ENCODE measurements around the gene HOXD12.
A peak's percentile ranks its signal among the peaks of the same experiment; 100 is the strongest.

The HOXD12 gene

GRCh38 chr2:176136374-176137251 is 37.0 kb downstream of the HOXD12 start:
- DNase-seq = no peak

DNA sequence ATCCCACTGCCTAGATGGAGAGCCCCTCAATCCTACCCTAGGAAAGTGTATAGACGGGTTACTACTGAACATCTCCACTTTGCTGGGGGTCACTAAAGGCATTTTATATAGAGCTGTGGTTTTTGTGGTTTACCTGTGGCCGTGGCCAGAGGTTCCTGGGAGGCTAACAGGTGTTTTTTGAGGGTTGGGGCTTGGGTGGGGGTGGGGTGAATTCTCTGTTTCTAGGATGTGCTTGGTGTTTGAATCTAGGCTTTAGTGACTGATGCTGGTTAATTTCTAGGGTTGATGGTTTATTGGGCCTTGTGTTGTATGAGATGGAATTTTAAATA is 37.6 kb downstream of the HOXD12 start:
- no peak for DNase-seq

- no peak for DNase-seq
Measured at GRCh38 chr2:176137906-176138305, 38.3 kb downstream of the HOXD12 start.

DNA sequence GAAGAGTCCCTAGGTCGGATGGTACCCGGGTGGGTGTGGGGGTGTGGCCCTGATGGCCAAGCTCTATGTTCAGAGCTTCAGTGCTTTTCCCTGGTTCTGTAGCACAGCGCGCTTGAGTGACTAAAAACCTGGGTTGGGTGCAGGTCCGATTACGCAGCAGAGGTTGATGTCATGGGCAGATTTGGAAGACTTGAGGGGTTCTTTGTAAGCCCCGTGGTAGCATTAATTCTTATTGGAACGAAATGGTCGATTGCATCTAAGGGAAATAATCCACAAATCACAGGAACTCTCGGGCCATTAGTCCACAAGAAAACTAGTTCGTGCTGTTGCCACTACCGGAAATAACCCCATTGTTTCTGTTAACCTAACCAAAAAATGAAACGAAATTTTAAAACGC is 38.9 kb downstream of the HOXD12 start:
- no peak for DNase-seq

DNA sequence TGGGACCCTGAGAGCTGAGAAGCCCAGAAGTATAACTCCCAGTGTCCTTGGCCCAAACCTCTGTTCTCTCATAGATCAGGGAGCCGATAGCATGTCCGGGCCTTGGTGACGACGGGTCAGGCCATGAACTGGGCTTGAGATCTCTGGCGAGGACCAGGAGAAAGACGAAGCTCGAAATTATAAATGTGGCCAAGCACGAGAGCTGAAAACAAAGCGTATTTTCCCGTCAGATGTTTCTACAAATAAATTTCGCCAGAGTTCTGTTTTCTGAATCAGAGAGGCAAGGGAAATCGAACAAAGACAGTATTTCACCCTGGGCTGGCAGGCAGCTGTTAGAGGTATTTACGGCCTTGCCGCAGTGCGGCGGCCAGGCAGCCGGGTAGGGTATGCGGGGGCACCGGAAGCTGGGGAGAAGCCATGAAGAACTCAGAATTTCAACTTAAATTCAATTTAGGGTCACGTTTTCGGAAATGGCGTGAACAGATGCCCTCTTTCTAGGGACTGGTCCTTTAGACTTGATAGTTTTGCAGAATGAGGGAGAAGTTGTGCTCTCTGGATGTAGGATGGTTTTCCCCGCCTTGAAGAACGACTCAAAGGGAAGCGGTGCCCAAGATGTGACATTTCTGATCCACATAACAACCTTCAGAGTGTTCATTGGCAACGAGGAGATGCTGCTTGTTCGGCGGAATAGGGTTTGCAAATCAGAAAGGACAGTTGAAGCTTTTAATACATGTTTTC is 39.5 kb downstream of the HOXD12 start:
- DNase-seq = no peak

DNA sequence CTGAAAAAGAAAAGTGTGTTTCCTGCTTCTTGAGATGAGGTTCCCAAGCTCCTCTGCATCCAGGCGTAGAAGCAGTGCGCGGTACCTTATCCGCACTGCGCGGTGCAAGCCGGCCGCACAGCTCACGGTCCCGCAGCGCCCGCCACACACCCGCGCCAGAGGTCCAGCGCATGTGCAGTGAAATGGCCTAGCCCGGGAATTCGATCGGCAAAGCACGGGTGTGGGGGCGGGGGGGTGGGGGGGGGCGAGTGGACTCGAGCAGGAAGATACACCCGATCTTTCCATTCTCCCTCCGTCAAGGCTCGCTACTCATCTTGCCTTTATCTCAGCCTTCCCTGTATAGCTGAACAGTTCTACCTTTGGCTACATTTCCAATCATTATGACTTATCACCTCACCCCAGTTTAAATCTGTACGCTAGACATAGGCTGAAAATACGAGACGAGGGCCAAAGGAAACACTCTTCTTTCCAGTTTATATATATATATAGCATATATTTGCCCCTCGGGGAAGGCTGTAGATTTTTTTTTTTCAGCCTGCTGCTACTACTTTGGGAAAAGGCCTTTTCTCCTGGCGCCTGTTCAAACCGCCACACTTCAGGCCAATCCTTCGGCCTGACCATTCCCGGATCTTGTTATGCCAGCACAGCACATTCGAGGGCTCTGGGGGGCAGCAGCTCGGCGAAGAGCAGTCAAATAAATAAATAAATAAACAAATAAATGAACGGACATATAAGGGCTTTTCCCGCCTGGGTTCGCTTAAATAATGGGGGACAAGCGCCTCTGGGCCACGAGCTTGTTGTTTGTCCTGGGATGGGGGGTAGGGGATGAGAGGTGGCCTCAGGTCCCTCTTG is 40.3 kb downstream of the HOXD12 start:
- DNase-seq = no peak

DNA sequence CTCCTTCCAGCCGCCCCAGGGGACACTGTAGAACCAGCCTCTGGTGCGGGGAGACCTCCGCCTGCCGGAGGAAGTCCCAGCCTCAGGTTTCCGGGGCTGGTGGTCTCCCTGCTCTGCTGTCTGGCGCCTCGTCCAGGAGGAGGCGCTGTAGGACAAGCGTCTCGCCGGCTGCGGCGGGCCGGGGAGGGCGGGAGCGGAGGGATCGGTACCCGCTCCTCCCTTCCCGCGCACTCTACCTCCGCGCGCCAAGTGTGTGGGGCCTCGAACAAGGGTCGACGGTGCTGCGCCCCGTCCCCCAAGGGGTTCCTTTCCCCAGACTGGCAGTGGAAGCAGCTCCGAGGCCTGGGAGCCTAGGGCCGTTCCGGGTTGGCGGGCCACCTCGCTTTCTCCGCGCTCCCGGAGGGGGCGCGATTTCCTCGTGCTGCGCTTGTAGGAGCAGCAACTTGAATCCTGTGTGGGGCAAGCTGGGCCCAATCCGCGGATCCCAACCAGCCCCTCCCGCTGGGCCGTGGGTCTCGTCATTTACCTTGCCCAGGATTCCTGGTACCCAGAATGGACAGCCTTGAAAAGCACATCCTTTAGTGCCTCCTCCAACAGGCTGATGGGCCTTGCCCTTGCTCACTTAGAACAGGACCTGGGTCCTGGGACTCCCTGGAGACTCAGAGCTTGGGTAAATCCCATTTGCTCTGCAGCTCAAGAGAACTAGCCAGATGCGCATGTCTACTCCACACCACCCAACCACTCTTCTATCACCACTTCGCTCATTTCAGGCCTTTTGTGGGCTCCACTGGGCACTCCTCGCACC is 41.1 kb downstream of the HOXD12 start:
- peak; percentile 72 for DNase-seq

DNA sequence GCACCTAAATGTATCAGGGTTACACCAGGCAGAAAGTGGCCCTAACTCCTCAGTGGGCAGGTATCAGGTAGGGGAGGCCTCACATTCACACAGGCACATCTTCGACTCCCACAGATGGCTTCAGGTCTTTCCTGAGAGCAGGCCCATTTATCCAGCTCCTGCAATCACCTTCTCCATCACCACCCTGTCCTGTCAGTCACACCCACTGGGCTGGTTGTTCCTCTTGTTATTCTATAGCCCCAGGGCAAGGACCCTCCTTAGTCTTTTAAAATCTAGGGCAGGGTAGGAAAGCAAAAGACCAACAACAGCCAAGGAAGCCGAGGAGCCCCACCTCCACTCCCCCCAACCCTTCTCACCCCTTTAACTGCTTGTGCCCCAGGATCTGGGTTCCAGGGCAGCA is 42.7 kb downstream of the HOXD12 start:
- no peak for DNase-seq

DNA sequence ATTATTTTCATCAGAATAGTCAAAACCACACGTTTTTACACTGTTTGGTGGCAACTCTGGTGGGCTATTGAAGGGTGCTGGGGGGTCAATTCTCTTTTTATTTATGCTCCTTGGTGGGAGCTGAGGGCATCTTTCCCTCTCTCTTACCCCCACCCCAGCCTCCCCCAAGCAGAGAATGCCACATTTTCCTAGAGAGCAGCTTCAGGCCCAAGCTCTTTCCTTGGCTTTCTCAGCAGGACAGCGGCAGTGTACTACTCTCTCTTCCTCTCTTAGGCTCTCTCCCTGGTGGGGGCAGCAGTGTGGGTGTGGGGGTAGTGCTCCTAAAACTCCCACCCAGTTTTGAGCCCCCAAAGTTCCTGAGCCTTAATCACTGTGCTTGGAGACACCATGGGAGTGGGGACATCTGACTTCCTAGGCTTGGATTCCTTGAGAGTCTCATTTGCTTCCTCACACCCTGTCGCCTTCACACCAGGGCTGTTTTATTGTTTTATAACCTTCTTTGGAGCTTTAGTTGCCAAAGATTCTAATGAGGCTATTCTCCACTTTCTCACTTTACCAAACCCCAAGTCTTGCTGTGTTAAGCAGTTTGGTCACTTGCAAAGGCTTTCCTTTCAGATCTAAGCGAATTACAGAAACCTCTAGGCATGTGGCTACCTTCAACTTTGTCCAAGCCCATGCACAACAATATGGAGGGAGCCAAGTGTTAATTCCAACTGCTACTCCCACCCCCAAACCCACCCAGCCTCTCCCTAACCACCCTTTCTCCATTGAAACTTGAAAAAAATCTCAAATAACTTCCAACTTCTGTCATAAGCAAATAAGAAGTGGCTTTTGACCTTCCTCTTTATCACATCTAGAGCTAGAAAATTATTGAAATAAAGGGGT is 45.7 kb downstream of the HOXD12 start:
- DNase-seq = no peak

- DNase-seq = no peak
Measured at GRCh38 chr2:176146101-176146500, 46.5 kb downstream of the HOXD12 start.

- no peak for DNase-seq
Measured at GRCh38 chr2:176146645-176147044, 47.0 kb downstream of the HOXD12 start.

GRCh38 chr2:176147210-176147799 is 47.7 kb downstream of the HOXD12 start:
- DNase-seq = no peak

- no peak for DNase-seq
Measured at GRCh38 chr2:176147800-176148496, 48.4 kb downstream of the HOXD12 start.

DNA sequence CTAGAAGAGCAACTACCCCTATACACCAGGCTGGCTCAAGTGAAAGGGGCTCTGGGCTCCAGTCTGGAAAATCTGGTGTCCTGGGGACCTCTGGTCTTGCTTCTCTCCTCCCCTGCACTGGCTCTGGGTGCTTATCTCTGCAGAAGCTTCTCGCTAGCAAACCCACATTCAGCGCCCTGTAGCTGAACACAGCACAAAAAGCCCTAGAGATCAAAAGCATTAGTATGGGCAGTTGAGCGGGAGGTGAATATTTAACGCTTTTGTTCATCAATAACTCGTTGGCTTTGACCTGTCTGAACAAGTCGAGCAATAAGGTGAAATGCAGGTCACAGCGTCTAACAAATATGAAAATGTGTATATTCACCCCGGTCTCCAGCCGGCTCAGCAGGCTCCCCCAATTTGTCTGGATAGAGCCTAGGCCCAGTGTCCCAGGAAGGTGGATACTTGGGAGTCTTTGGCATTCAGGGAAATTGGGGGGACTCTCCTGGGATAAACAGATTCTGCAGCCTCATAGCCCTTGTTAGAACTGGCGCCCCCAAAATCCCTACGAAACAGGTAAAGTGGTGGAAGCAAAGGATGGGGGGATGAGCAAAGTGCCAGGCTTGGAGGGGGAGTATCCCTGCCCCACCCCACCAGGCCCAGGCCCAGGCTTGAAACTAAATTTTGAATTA is 49.3 kb downstream of the HOXD12 start:
- no peak for DNase-seq

GRCh38 chr2:176149481-176149938 is 49.9 kb downstream of the HOXD12 start:
- no peak for DNase-seq

DNA sequence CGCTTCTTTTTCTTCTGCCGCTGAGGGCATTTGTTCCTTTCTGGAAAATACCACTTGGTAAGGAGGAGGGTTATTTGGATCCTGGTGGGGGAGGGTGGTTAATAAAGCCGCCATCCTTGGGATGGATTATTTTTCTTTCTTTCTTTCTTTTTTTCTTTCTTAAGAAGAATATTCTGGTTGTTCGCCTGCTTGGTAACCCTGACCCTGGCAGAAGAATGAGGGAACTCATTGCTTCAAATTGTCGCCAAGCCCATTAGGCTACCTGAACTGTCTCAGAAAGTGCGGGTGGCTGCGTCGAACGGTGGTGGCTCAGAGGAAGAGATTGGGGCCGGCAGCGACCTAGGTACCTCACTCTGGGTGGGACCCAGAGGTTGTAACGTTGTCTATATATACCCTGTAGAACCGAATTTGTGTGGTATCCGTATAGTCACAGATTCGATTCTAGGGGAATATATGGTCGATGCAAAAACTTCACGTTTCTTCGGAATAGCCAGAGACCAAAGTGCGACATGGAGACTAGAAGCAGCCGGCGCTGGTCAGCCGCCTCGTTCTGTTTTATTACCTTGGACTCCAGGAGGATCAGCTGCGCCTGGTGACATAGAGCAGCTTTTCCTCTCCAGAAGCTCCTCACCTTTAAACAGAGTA is 50.5 kb downstream of the HOXD12 start:
- no peak for DNase-seq

- DNase-seq = no peak
Measured at GRCh38 chr2:176150584-176151441, 51.2 kb downstream of the HOXD12 start.
